HUDEP-2 (cell line): ENCODE results near the gene UPF2.
"Not testable (repeated sequence)": the region's sequence is repeated elsewhere in the genome, so short reads cannot be mapped to it uniquely, and the experiment has no call there.

Source experiments
- DNase-seq, 76 experiments: peaks; one replicate each; lab custom pipeline; 2025; ENCODE audit not compliant: unreplicated experiment in 76 of 76; lab: John Stamatoyannopoulos, UW

UPF2 gene

GRCh38 chr10:11889263-11889662 lies 153.3 kb downstream of the UPF2 start:
- DNase-seq, result not testable (repeated sequence)

GRCh38 chr10:11887381-11888227 lies 155.0 kb downstream of the UPF2 start:
- no peak for DNase-seq

- DNase-seq, result peak in 14 of 76 experiments; percentile 7 to 47 (median 18)
These were observed 155.8 kb downstream of the UPF2 start for GRCh38 chr10:11886851-11887250.

GRCh38 chr10:11886138-11886474 lies 156.5 kb downstream of the UPF2 start:
- DNase-seq, result no peak

- no peak for DNase-seq
These were observed 157.0 kb downstream of the UPF2 start for GRCh38 chr10:11885437-11886137.

GRCh38 chr10:11884706-11885423 lies 157.7 kb downstream of the UPF2 start:
- no peak for DNase-seq

GRCh38 chr10:11882646-11883375 lies 159.8 kb downstream of the UPF2 start:
- no peak for DNase-seq

GRCh38 chr10:11881477-11882417 lies 160.9 kb downstream of the UPF2 start:
- DNase-seq, result no peak

GRCh38 chr10:11881030-11881476 lies 161.6 kb downstream of the UPF2 start:
- no peak for DNase-seq

- DNase-seq, result no peak
These were observed 162.2 kb downstream of the UPF2 start for GRCh38 chr10:11880151-11881029.

GRCh38 chr10:11879387-11880094 lies 163.1 kb downstream of the UPF2 start:
- peak in 7 of 76 experiments; percentile 7 to 20 (median 13) for DNase-seq

- no peak for DNase-seq
These were observed 163.8 kb downstream of the UPF2 start for GRCh38 chr10:11878776-11879175.

GRCh38 chr10:11877591-11877905 lies 165.1 kb downstream of the UPF2 start:
- no peak for DNase-seq

- DNase-seq, result no peak
These were observed 165.6 kb downstream of the UPF2 start for GRCh38 chr10:11876805-11877590.

GRCh38 chr10:11876324-11876723 lies 166.3 kb downstream of the UPF2 start:
- DNase-seq, result no peak

GRCh38 chr10:11875494-11876281 lies 166.9 kb downstream of the UPF2 start:
- peak in 74 of 76 experiments; percentile 22 to 92 (median 82) for DNase-seq
